Effector memory CD8-positive, alpha-beta T cell (primary cell): ENCODE results near the gene RGS8.

Experiments used
- ATAC-seq: fragments of 150-1000 bp; cut with Tn5 transposase; replicated peaks from 2 replicates; pipeline ENCODE4 v1.10.0; 2021; ENCODE audit warnings: mild to moderate bottlenecking, moderate library complexity
- DNase-seq, 3 experiments: peaks; one replicate each; pipeline ENCODE4 v3.0.0; 2021
- H3K27ac Mint-ChIP-seq, 2 donors: one replicate each; pipeline ENCODE4 v1.8.0; 2022; ENCODE audit warnings: mild to moderate bottlenecking in 2 of 2, mixed read lengths in 2 of 2, moderate library complexity in 2 of 2
- H3K27me3 Mint-ChIP-seq, 2 donors: one replicate each; pipeline ENCODE4 v1.8.0; 2022; ENCODE audit warnings: mixed read lengths in 2 of 2
- H3K36me3 Mint-ChIP-seq: one replicate; pipeline ENCODE4 v1.8.0; 2022; ENCODE audit warnings: mild to moderate bottlenecking, moderate library complexity, mixed read lengths; ENCODE audit not compliant: insufficient read depth
- H3K4me1 Mint-ChIP-seq, 2 donors: one replicate each; pipeline ENCODE4 v1.8.0; 2022; ENCODE audit warnings: low read depth in 2 of 2, mixed read lengths in 2 of 2
- H3K4me3 Mint-ChIP-seq, 2 donors: one replicate each; pipeline ENCODE4 v1.8.0; 2022; ENCODE audit warnings: mild to moderate bottlenecking in 2 of 2, mixed read lengths in 2 of 2, moderate library complexity in 2 of 2
- H3K9me3 Mint-ChIP-seq, 2 donors: one replicate each; pipeline ENCODE4 v1.8.0; 2022; ENCODE audit warnings: mixed read lengths in 2 of 2

Gene RGS8

GRCh38 chr1:182656842-182657397, 27.5 kb downstream of the RGS8 start:
- H3K4me1 Mint-ChIP-seq = no peaks in the 10 kb centered on the region
- no peak overlapping the region for H3K27ac Mint-ChIP-seq
- H3K9me3 Mint-ChIP-seq = no peaks in the 10 kb centered on the region
- no peaks in the 10 kb centered on the region for H3K36me3 Mint-ChIP-seq
- peaks cover 11 to 20% of the 10 kb centered on the region in 2 donors for H3K27me3 Mint-ChIP-seq
- no peak for ATAC-seq
- no peak for DNase-seq
- H3K4me3 Mint-ChIP-seq = no peak overlapping the region

GRCh38 chr1:182653986-182654385, 30.4 kb downstream of the RGS8 start:
- H3K4me1 Mint-ChIP-seq = no peaks in the 10 kb centered on the region
- no peak overlapping the region for H3K27ac Mint-ChIP-seq
- no peaks in the 10 kb centered on the region for H3K9me3 Mint-ChIP-seq
- no peaks in the 10 kb centered on the region for H3K36me3 Mint-ChIP-seq
- H3K27me3 Mint-ChIP-seq = peaks cover 11 to 15% of the 10 kb centered on the region in 2 donors
- DNase-seq = no peak
- no peak overlapping the region for H3K4me3 Mint-ChIP-seq
- ATAC-seq = no peak

GRCh38 chr1:182652933-182653332, 31.5 kb downstream of the RGS8 start:
- Mint-ChIP-seq H3K4me1 (no peaks in the 10 kb centered on the region), H3K9me3 (no peaks in the 10 kb centered on the region), H3K27ac (no peak overlapping the region), H3K4me3 (no peak overlapping the region), H3K36me3 (no peaks in the 10 kb centered on the region), H3K27me3 (peaks cover 15 to 23% of the 10 kb centered on the region in 2 donors)
- ATAC-seq = no peak
- no peak for DNase-seq

GRCh38 chr1:182651339-182651724, 33.1 kb downstream of the RGS8 start:
- H3K36me3 Mint-ChIP-seq = no peaks in the 10 kb centered on the region
- H3K4me1 Mint-ChIP-seq = no peaks in the 10 kb centered on the region
- no peaks in the 10 kb centered on the region for H3K9me3 Mint-ChIP-seq
- no peak overlapping the region for H3K4me3 Mint-ChIP-seq
- H3K27me3 Mint-ChIP-seq = peaks cover 6 to 18% of the 10 kb centered on the region in 2 donors
- ATAC-seq = no peak
- no peak overlapping the region for H3K27ac Mint-ChIP-seq
- DNase-seq = no peak

GRCh38 chr1:182650678-182651338, 33.6 kb downstream of the RGS8 start:
- peaks cover 6 to 23% of the 10 kb centered on the region in 2 donors for H3K27me3 Mint-ChIP-seq
- no peaks in the 10 kb centered on the region for H3K9me3 Mint-ChIP-seq
- DNase-seq = no peak
- ATAC-seq = no peak
- no peak overlapping the region for H3K27ac Mint-ChIP-seq
- no peaks in the 10 kb centered on the region for H3K4me1 Mint-ChIP-seq
- H3K4me3 Mint-ChIP-seq = no peak overlapping the region
- H3K36me3 Mint-ChIP-seq = no peaks in the 10 kb centered on the region

GRCh38 chr1:182649041-182649440, 35.3 kb downstream of the RGS8 start:
- Mint-ChIP-seq H3K4me3 (no peak overlapping the region), H3K27ac (no peak overlapping the region)
- no peak for ATAC-seq

GRCh38 chr1:182646739-182647138, 37.6 kb downstream of the RGS8 start:
- no peak for DNase-seq
- Mint-ChIP-seq H3K4me3 (no peak overlapping the region), H3K27me3 (peaks cover 6 to 35% of the 10 kb centered on the region in 2 donors), H3K27ac (no peak overlapping the region), H3K36me3 (no peaks in the 10 kb centered on the region), H3K4me1 (no peaks in the 10 kb centered on the region), H3K9me3 (no peaks in the 10 kb centered on the region)
- no peak for ATAC-seq

More at GRCh38 chr1:182649041-182649440, 35.3 kb downstream of the RGS8 start:
- no peaks in the 10 kb centered on the region for H3K9me3 Mint-ChIP-seq
- H3K4me1 Mint-ChIP-seq = no peaks in the 10 kb centered on the region
- no peaks in the 10 kb centered on the region for H3K36me3 Mint-ChIP-seq
- DNase-seq = no peak
- peaks cover 6 to 35% of the 10 kb centered on the region in 2 donors for H3K27me3 Mint-ChIP-seq

GRCh38 chr1:182644886-182645285, 39.5 kb downstream of the RGS8 start:
- Mint-ChIP-seq H3K4me1 (no peaks in the 10 kb centered on the region), H3K27me3 (peaks cover 6 to 45% of the 10 kb centered on the region in 2 donors), H3K9me3 (no peaks in the 10 kb centered on the region), H3K27ac (no peak overlapping the region), H3K4me3 (no peak overlapping the region), H3K36me3 (no peaks in the 10 kb centered on the region)
- DNase-seq (no peak), ATAC-seq (no peak)

- H3K27ac Mint-ChIP-seq = no peak overlapping the region
- DNase-seq (no peak), ATAC-seq (no peak)
- H3K27me3 Mint-ChIP-seq = peaks cover 6 to 44% of the 10 kb centered on the region in 2 donors
- no peak overlapping the region for H3K4me3 Mint-ChIP-seq
- H3K9me3 Mint-ChIP-seq = no peaks in the 10 kb centered on the region
- H3K36me3 Mint-ChIP-seq = no peaks in the 10 kb centered on the region
- no peaks in the 10 kb centered on the region for H3K4me1 Mint-ChIP-seq
These were observed 40.7 kb downstream of the RGS8 start for GRCh38 chr1:182643699-182644098.

GRCh38 chr1:182642461-182642860, 41.9 kb downstream of the RGS8 start:
- Mint-ChIP-seq H3K27me3 (peaks cover 5 to 41% of the 10 kb centered on the region in 2 donors), H3K4me3 (no peak overlapping the region), H3K36me3 (no peaks in the 10 kb centered on the region), H3K27ac (no peak overlapping the region), H3K4me1 (no peaks in the 10 kb centered on the region), H3K9me3 (no peaks in the 10 kb centered on the region)
- DNase-seq (no peak), ATAC-seq (no peak)

- Mint-ChIP-seq H3K4me1 (no peaks in the 10 kb centered on the region), H3K4me3 (no peak overlapping the region), H3K9me3 (no peaks in the 10 kb centered on the region), H3K27ac (no peak overlapping the region), H3K27me3 (peaks cover 10 to 45% of the 10 kb centered on the region in 2 donors), H3K36me3 (no peaks in the 10 kb centered on the region)
- ATAC-seq (no peak), DNase-seq (no peak)
These were observed 42.8 kb downstream of the RGS8 start for GRCh38 chr1:182641561-182641960.

GRCh38 chr1:182639330-182639729, 45.1 kb downstream of the RGS8 start:
- H3K36me3 Mint-ChIP-seq = no peaks in the 10 kb centered on the region
- ATAC-seq = no peak
- H3K27ac Mint-ChIP-seq = no peak overlapping the region
- no peaks in the 10 kb centered on the region for H3K9me3 Mint-ChIP-seq
- no peaks in the 10 kb centered on the region for H3K4me1 Mint-ChIP-seq
- peaks cover 18 to 44% of the 10 kb centered on the region in 2 donors for H3K27me3 Mint-ChIP-seq
- DNase-seq = no peak
- no peak overlapping the region for H3K4me3 Mint-ChIP-seq

GRCh38 chr1:182637769-182638168, 46.6 kb downstream of the RGS8 start:
- no peak for DNase-seq
- no peaks in the 10 kb centered on the region for H3K9me3 Mint-ChIP-seq
- H3K27me3 Mint-ChIP-seq = peaks cover 26 to 60% of the 10 kb centered on the region in 2 donors
- no peak overlapping the region for H3K4me3 Mint-ChIP-seq
- ATAC-seq = no peak
- no peaks in the 10 kb centered on the region for H3K4me1 Mint-ChIP-seq
- no peaks in the 10 kb centered on the region for H3K36me3 Mint-ChIP-seq
- no peak overlapping the region for H3K27ac Mint-ChIP-seq

GRCh38 chr1:182635871-182636270, 48.5 kb downstream of the RGS8 start:
- Mint-ChIP-seq H3K4me3 (no peak overlapping the region), H3K27ac (no peak overlapping the region), H3K36me3 (peaks cover under 1% of the 10 kb centered on the region), H3K9me3 (no peaks in the 10 kb centered on the region), H3K27me3 (peaks cover 26 to 70% of the 10 kb centered on the region in 2 donors), H3K4me1 (peaks cover 0 to 4% of the 10 kb centered on the region in 2 donors)
- DNase-seq = no peak
- no peak for ATAC-seq
